GM23338 (cell line): Measurements from ENCODE around the gene OR1A1. TPM values are rescaled to one million over a fixed set of nuclear protein-coding genes. Genes with fewer than 3 reads are reported as not detected.

Experiments
- ATAC-seq: fragments of 200-7000 bp; cut with Tn5 transposase; 3 replicates; pipeline ENCODE4 v1.9.1; 2020
- DNase-seq: peaks from one replicate; pipeline ENCODE4 v3.0.0-alpha.2; 2015; ENCODE audit warnings: low spot score
- H2AFZ ChIP-seq: fragments of 200-600 bp; sonication (generic); 2 replicates; pipeline ENCODE4 v1.8.0; 2016; ENCODE audit warnings: antibody characterized with exemption, mild to moderate bottlenecking, moderate library complexity
- H3F3A ChIP-seq: fragments of 200-600 bp; sonication (generic); replicated peaks from 2 replicates; pipeline ENCODE4 v1.8.0; 2017; ENCODE audit warnings: antibody characterized with exemption, mixed run types, low read depth
- H3K27ac ChIP-seq: fragments of 200-600 bp; sonication (generic); 2 replicates; pipeline ENCODE4 v1.6.1; 2016; ENCODE audit warnings: low read depth
- H3K27me3 ChIP-seq: fragments of 200-600 bp; sonication (generic); 2 replicates; pipeline ENCODE4 v1.8.0; 2016; ENCODE audit warnings: mild to moderate bottlenecking, mixed run types, moderate library complexity; ENCODE audit not compliant: insufficient read depth
- H3K36me3 ChIP-seq: fragments of 200-600 bp; sonication (generic); 2 replicates; pipeline ENCODE4 v1.8.0; 2016; ENCODE audit warnings: mild to moderate bottlenecking; ENCODE audit not compliant: insufficient read depth
- H3K4me1 ChIP-seq: fragments of 200-600 bp; sonication (generic); 2 replicates; pipeline ENCODE4 v1.8.0; 2016; ENCODE audit warnings: mild to moderate bottlenecking, moderate library complexity; ENCODE audit not compliant: insufficient read depth
- H3K4me2 ChIP-seq: fragments of 200-600 bp; sonication (generic); 2 replicates; pipeline ENCODE4 v1.7.1; 2017; ENCODE audit warnings: mixed run types
- H3K4me3 ChIP-seq: fragments of 200-600 bp; sonication (generic); 2 replicates; pipeline ENCODE4 v1.6.1; 2016; ENCODE audit warnings: mixed run types
- H3K79me2 ChIP-seq: fragments of 200-600 bp; sonication (generic); replicated peaks from 2 replicates; pipeline ENCODE4 v1.8.0; 2017; ENCODE audit warnings: mild to moderate bottlenecking; ENCODE audit not compliant: insufficient read depth
- H3K9me2 ChIP-seq: fragments of 200-600 bp; sonication (generic); 2 replicates; pipeline ENCODE4 v1.8.0; 2017; ENCODE audit not compliant: insufficient read depth
- H4K20me1 ChIP-seq: fragments of 200-600 bp; sonication (generic); replicated peaks from 2 replicates; pipeline ENCODE4 v1.8.0; 2017; ENCODE audit warnings: mild to moderate bottlenecking; ENCODE audit not compliant: insufficient read depth
- H3K27ac Mint-ChIP-seq: 2 replicates; pipeline ENCODE4 v1.8.0; 2020; ENCODE audit warnings: inconsistent platforms, mild to moderate bottlenecking, moderate library complexity, mixed read lengths
- H3K27me3 Mint-ChIP-seq: 3 replicates; pipeline ENCODE4 v1.8.0; 2022; ENCODE audit warnings: low read depth, mild to moderate bottlenecking, moderate library complexity, mixed read lengths, inconsistent platforms; ENCODE audit not compliant: insufficient read depth, poor library complexity
- H3K36me3 Mint-ChIP-seq: 3 replicates; pipeline ENCODE4 v1.8.0; 2021; ENCODE audit warnings: low read depth, mild to moderate bottlenecking, inconsistent platforms, moderate library complexity, mixed read lengths
- H3K4me1 Mint-ChIP-seq: 3 replicates; pipeline ENCODE4 v1.8.0; 2020; ENCODE audit warnings: mild to moderate bottlenecking, inconsistent platforms, mixed read lengths
- H3K4me3 Mint-ChIP-seq: 3 replicates; pipeline ENCODE4 v1.8.0; 2021; ENCODE audit warnings: moderate library complexity, mild to moderate bottlenecking, inconsistent platforms, mixed read lengths
- H3K9me3 Mint-ChIP-seq: 3 replicates; pipeline ENCODE4 v1.8.0; 2020; ENCODE audit warnings: moderate library complexity, mild to moderate bottlenecking, inconsistent platforms, mixed read lengths
- ETS1 ChIP-seq: IDR thresholded peaks from 2 replicates; pipeline ENCODE4 v1.6.1; 2016; ENCODE audit warnings: antibody characterized with exemption
- EZH2 ChIP-seq: fragments of 200-600 bp; sonication (generic); IDR thresholded peaks from one replicate; pipeline ENCODE4 v1.8.0; 2017; ENCODE audit warnings: antibody characterized with exemption, mild to moderate bottlenecking, low read depth; ENCODE audit not compliant: unreplicated experiment
- JUNB ChIP-seq: IDR thresholded peaks from one replicate; pipeline ENCODE4 v1.6.1; 2016; ENCODE audit warnings: antibody characterized with exemption; ENCODE audit not compliant: unreplicated experiment
- STAT1 ChIP-seq: IDR thresholded peaks from one replicate; pipeline ENCODE4 v1.6.1; 2016; ENCODE audit warnings: antibody characterized with exemption; ENCODE audit not compliant: unreplicated experiment
- ZNF114 ChIP-seq: fragments of 250-450 bp; sonication (Bioruptor Pico); IDR thresholded peaks from 2 replicates; pipeline ENCODE4 v1.5.0; 2020; ENCODE audit warnings: mild to moderate bottlenecking, moderate library complexity
- ZNF462 ChIP-seq: fragments of 250-450 bp; sonication (Bioruptor Pico); IDR thresholded peaks from 2 replicates; pipeline ENCODE4 v1.5.0; 2020; ENCODE audit warnings: mild to moderate bottlenecking, moderate library complexity
- polyA plus RNA-seq: library from polyadenylated mRNA; unstranded; fragments of >200 nt; fragmentation: Nextera tagmentation; extraction: Ambion mirVana; gene quantifications from 2 replicates; pipeline ENCODE4 v1.2.1, GENCODE V29; 2016
- total RNA-seq: library from RNA; depleted of rRNA; stranded (reverse); fragments of >200 nt; shearing (Covaris generic); gene quantifications from 2 replicates; pipeline ENCODE4 v1.2.3, GENCODE V29; 2014

Gene OR1A1
- total and polyA plus RNA-seq, 2 experiments from 2014 or later = not detected

- TF ChIP-seq ZNF462 = no peak
- TF ChIP-seq STAT1 = no peak
Measured at GRCh38 chr17:3256575-3256974, 49.1 kb downstream of the OR1A1 start (continued).

GRCh38 chr17:3260163-3260562, 52.7 kb downstream of the OR1A1 start:
- no peaks in the 10 kb centered on the region for H4K20me1 ChIP-seq
- H3K4me2 ChIP-seq = no peak overlapping the region
- peaks cover 12% of the 10 kb centered on the region for H3K27me3 Mint-ChIP-seq
- peaks cover 8% of the 10 kb centered on the region; the same call in 2 of the 3 replicates for H3K36me3 Mint-ChIP-seq
- ATAC-seq = no peak
- no peak overlapping the region for H3K27ac Mint-ChIP-seq
- peaks cover 47% of the 10 kb centered on the region for H3K9me3 Mint-ChIP-seq
- no peak for DNase-seq
- no peak overlapping the region for H3K4me3 ChIP-seq
- no peaks in the 10 kb centered on the region for H3K79me2 ChIP-seq
- H3K27me3 ChIP-seq = no peaks in the 10 kb centered on the region
- H3K36me3 ChIP-seq = no peaks in the 10 kb centered on the region
- H2AFZ ChIP-seq = peak overlapping the region; percentile 56
- TF ChIP-seq EZH2 (no peak), ZNF114 (CRISPR knock-in tag) (no peak), ETS1 (no peak), JUNB (no peak)
- H3K4me1 Mint-ChIP-seq = peaks cover 7% of the 10 kb centered on the region
- no peaks in the 10 kb centered on the region for H3K9me2 ChIP-seq
- H3K27ac ChIP-seq = no peak overlapping the region
- H3K4me3 Mint-ChIP-seq = no peak overlapping the region
- no peaks in the 10 kb centered on the region for H3F3A ChIP-seq
- no peaks in the 10 kb centered on the region for H3K4me1 ChIP-seq
